GM13976 (cell line): ENCODE results near the gene MCF2L2.
"Not testable (repeated sequence)": the region's sequence is repeated elsewhere in the genome, so short reads cannot be mapped to it uniquely, and the experiment has no call there.

Experiments used
- DNase-seq: peaks from one replicate; pipeline ENCODE4 v3.0.0; 2012; ENCODE audit warnings: low spot score
- CTCF ChIP-seq: IDR thresholded peaks from 2 replicates; pipeline ENCODE4 v1.5.1; 2012; ENCODE audit warnings: borderline replicate concordance, mild to moderate bottlenecking; ENCODE audit not compliant: insufficient read depth; ENCODE audit errors: extremely low read depth, missing control alignments, control extremely low read depth
- in situ Hi-C: fragments of 300-500 bp; cut with MboI; formaldehyde crosslinking; loops from one replicate; pipeline ENCODE4 v1.12.0; 2022; ENCODE audit warnings: low sequenced_read_pairs, mixed read lengths, inconsistent platforms; ENCODE audit not compliant: unreplicated experiment

The MCF2L2 gene

DNA sequence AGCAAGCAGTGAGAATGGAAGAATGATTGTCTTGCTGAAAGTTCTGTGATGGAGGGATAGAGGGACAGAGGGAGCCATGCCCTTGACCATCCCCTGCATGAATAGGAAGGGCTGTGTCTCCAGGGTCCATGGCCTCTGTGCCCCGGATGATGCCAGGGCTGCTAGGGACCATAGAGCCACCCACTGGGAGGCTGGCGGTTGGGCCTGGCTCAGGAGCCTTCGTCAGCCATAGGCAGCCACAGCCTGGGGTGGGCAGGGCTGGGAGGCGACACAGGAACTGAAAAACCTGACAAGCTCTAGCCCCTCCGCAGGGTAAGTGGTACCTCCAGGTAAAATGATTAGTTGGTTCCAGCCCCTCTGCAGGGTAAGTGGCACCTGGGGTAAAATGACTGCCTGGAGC, 246.8 kb downstream of the MCF2L2 start:
- TF ChIP-seq CTCF: no peak
- in situ Hi-C loops: loop anchor here (10.0 kb wide), 1 partner anchor 57 kb away; no protein-coding TSS in a partner anchor

DNA sequence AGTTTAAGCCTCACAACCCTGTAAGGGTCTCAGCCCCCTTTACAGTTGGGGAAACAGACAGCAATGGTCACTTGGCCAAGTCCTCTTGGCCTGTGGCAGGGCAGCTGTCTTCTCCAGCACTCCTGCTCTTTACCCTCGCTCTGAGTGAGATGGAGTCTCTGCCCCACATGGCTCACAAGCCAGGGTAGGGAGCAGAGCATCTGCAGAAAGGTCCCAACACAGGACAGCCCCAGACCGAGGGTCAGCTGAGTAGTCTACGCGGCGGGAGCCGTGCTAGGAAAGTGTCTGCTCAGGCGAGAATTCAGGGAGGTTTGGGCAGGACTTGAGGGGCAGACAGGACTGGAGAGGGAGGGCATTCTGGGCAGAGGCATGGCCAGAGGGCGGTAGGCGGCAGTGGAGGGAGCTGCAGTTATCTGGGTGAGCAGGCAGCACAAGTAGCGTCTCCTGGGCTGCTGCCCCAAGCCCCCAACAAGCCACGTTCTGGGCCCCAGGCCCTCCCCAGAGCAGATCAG, 247.6 kb downstream of the MCF2L2 start:
- in situ Hi-C loops: loop anchor here (10.0 kb wide), 1 partner anchor 56 kb away; no protein-coding TSS in a partner anchor
- no peak for TF ChIP-seq CTCF
- no peak for DNase-seq

More for the DNA sequence above, 246.8 kb downstream of the MCF2L2 start:
- DNase-seq: no peak

GRCh38 chr3:183180110-183180783, 248.2 kb downstream of the MCF2L2 start:
- DNase-seq: no peak
- in situ Hi-C loops: loop anchor here (10.0 kb wide), 1 partner anchor 55 kb away; no protein-coding TSS in a partner anchor

GRCh38 chr3:183179550-183179908, 248.9 kb downstream of the MCF2L2 start:
- in situ Hi-C loops: not testable (repeated sequence)

More at GRCh38 chr3:183180110-183180783, 248.2 kb downstream of the MCF2L2 start:
- TF ChIP-seq CTCF: no peak

GRCh38 chr3:183178833-183179549, 249.4 kb downstream of the MCF2L2 start:
- TF ChIP-seq CTCF: peak; percentile 54
- in situ Hi-C loops: no loop called here
- DNase-seq: peak; percentile 80

More at GRCh38 chr3:183179550-183179908, 248.9 kb downstream of the MCF2L2 start:
- DNase-seq: not testable (repeated sequence)

- TF ChIP-seq CTCF: no peak
- in situ Hi-C loops: no loop called here
- DNase-seq: no peak
These were observed 249.9 kb downstream of the MCF2L2 start for GRCh38 chr3:183178512-183178832.
